ENCODE measurements around the gene IQCK.

DNA sequence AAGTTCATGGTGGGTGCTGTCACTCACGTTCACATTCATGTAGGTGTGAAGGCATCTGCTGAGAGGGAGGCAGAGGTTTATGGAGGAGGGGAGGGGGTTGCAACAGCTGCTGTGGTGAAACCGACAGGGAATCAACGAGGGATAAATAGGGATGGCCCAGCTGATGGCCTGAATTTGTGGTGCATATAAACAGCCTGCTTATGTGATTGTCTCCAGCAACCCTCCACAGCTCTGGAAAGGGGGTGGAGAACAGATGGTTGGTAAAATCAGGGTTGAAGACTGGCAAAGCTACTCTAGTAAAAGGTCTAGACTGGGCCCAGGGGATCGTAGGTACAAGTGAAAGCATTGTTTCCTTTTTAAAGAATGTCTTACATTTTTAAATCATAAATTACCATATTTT lies 53.7 kb downstream of the IQCK start:
- TF ChIP-seq, protein P1, sequence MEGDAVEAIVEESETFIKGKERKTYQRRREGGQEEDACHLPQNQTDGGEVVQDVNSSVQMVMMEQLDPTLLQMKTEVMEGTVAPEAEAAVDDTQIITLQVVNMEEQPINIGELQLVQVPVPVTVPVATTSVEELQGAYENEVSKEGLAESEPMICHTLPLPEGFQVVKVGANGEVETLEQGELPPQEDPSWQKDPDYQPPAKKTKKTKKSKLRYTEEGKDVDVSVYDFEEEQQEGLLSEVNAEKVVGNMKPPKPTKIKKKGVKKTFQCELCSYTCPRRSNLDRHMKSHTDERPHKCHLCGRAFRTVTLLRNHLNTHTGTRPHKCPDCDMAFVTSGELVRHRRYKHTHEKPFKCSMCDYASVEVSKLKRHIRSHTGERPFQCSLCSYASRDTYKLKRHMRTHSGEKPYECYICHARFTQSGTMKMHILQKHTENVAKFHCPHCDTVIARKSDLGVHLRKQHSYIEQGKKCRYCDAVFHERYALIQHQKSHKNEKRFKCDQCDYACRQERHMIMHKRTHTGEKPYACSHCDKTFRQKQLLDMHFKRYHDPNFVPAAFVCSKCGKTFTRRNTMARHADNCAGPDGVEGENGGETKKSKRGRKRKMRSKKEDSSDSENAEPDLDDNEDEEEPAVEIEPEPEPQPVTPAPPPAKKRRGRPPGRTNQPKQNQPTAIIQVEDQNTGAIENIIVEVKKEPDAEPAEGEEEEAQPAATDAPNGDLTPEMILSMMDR (IDR thresholded peaks at IDR 0.05): no peak
- TF ChIP-seq POLR2A (IDR thresholded peaks at IDR 0.05): no peak
- TF ChIP-seq POLR2AphosphoS5 (IDR thresholded peaks at IDR 0.05): no peak

All from breast epithelium (tissue), 3 donors.